Chondrocyte (in vitro differentiated cells): Measurements from ENCODE around the gene OR13C8. TPM values are rescaled to one million over a fixed set of nuclear protein-coding genes. Genes with fewer than 3 reads are reported as not detected.
"Not testable (repeated sequence)": the region's sequence is repeated elsewhere in the genome, so short reads cannot be mapped to it uniquely, and the experiment has no call there.

Experiments
- DNase-seq: peaks from one replicate; pipeline ENCODE4 v3.0.0; 2021; ENCODE audit warnings: mixed read lengths, low spot score
- H3K27ac Mint-ChIP-seq: one replicate; pipeline ENCODE4 v1.8.0; 2021; ENCODE audit warnings: mild to moderate bottlenecking, moderate library complexity, mixed read lengths; ENCODE audit not compliant: unreplicated experiment
- H3K27me3 Mint-ChIP-seq: 2 replicates; pipeline ENCODE4 v1.8.0; 2021; ENCODE audit warnings: low read depth, mixed read lengths
- H3K36me3 Mint-ChIP-seq: 2 replicates; pipeline ENCODE4 v1.8.0; 2021; ENCODE audit warnings: low read depth, mixed read lengths
- H3K4me1 Mint-ChIP-seq: 2 replicates; pipeline ENCODE4 v1.8.0; 2021; ENCODE audit warnings: low read depth, mild to moderate bottlenecking, mixed read lengths
- H3K4me3 Mint-ChIP-seq: one replicate; pipeline ENCODE4 v1.8.0; 2021; ENCODE audit warnings: mild to moderate bottlenecking, moderate library complexity, mixed read lengths; ENCODE audit not compliant: unreplicated experiment
- H3K9me3 Mint-ChIP-seq: 2 replicates; pipeline ENCODE4 v1.8.0; 2021; ENCODE audit warnings: low read depth, mixed read lengths
- CTCF ChIP-seq: fragments of 200-600 bp; sonication (generic); IDR thresholded peaks from 2 replicates; pipeline ENCODE4 v1.5.0; 2021; ENCODE audit warnings: antibody characterized with exemption, mild to moderate bottlenecking, moderate library complexity
- total RNA-seq: library from RNA; stranded (reverse); gene quantifications from 3 replicates; pipeline ENCODE4 v1.2.1, GENCODE V29; 2021

Gene OR13C8
- total RNA-seq, 1 donor from 2014 or later: not detected

DNA sequence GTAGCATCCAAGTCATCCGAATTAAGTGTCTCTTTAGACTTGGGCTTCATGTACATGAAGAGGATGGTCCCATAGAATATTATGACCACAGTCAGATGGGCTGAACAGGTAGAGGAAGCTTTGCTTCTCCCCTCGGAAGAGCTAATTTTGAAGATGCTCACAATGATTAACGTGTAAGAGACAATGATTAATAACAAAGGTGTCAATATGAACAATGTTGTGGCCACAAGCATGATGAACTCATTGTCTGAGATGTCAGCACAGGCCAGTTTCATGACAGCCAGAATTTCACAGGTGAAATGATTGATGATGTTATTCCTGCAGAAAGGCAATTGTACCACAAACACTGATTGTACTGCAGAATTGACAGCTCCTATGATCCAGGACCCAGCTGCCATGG, 35.8 kb downstream of the OR13C8 start:
- H3K27me3 Mint-ChIP-seq: peaks cover 26% of the 10 kb centered on the region
- H3K4me1 Mint-ChIP-seq: no peaks in the 10 kb centered on the region
- no peaks in the 10 kb centered on the region for H3K9me3 Mint-ChIP-seq
- no peak overlapping the region for H3K27ac Mint-ChIP-seq
- no peak for DNase-seq
- TF ChIP-seq CTCF: no peak
- no peak overlapping the region for H3K4me3 Mint-ChIP-seq
- no peaks in the 10 kb centered on the region for H3K36me3 Mint-ChIP-seq

GRCh38 chr9:104605527-104605926, 36.6 kb downstream of the OR13C8 start, which contains the start of gene OR13C2:
Gene OR13C2 (minus strand): TSS chr9:104605627. CDS start chr9:104605627, 0 bp downstream.
- not testable (repeated sequence) for H3K4me1 Mint-ChIP-seq, H3K9me3 Mint-ChIP-seq

GRCh38 chr9:104606152-104606551, 37.2 kb downstream of the OR13C8 start:
- no peaks in the 10 kb centered on the region for H3K4me1 Mint-ChIP-seq
- no peak overlapping the region for H3K27ac Mint-ChIP-seq
- no peak for DNase-seq
- TF ChIP-seq CTCF: no peak
- no peaks in the 10 kb centered on the region for H3K36me3 Mint-ChIP-seq
- H3K27me3 Mint-ChIP-seq: peaks cover 26% of the 10 kb centered on the region
- H3K4me3 Mint-ChIP-seq: no peak overlapping the region
- no peaks in the 10 kb centered on the region for H3K9me3 Mint-ChIP-seq

More at GRCh38 chr9:104605527-104605926, 36.6 kb downstream of the OR13C8 start, which contains the start of gene OR13C2:
- not testable (repeated sequence) for H3K4me3 Mint-ChIP-seq, H3K36me3 Mint-ChIP-seq, H3K27ac Mint-ChIP-seq, DNase-seq
- H3K27me3 Mint-ChIP-seq: peaks cover 26% of the 10 kb centered on the region

GRCh38 chr9:104608336-104608735, 39.4 kb downstream of the OR13C8 start:
- Mint-ChIP-seq H3K27me3 (peaks cover 29% of the 10 kb centered on the region), H3K4me1 (no peaks in the 10 kb centered on the region), H3K9me3 (no peaks in the 10 kb centered on the region), H3K36me3 (no peaks in the 10 kb centered on the region), H3K4me3 (no peak overlapping the region), H3K27ac (no peak overlapping the region)
- DNase-seq: no peak
- peak; percentile 59 for TF ChIP-seq CTCF

DNA sequence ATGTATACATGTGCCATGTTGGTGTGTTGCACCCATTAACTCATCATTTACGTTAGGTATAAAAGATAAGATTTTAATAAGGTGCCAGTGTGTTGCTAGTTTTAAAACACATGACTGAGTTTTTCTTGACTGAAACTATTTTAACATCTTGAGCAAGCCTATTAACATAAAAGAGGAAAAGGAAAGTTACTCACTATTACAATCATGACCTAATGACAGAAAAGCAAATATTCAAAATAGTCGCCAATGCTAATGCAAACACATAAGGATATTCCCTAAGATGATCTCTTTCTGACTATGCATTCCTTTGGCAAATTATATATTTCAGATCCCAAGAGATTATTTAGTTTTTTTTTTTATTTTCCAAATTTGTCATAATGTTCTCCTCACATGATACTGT, 42.2 kb downstream of the OR13C8 start:
- Mint-ChIP-seq H3K4me3 (no peak overlapping the region), H3K9me3 (no peaks in the 10 kb centered on the region)

More for the DNA sequence above, 42.2 kb downstream of the OR13C8 start:
- no peak for TF ChIP-seq CTCF
- Mint-ChIP-seq H3K27ac (no peak overlapping the region), H3K27me3 (peaks cover 12% of the 10 kb centered on the region), H3K4me1 (no peaks in the 10 kb centered on the region), H3K36me3 (no peaks in the 10 kb centered on the region)
- no peak for DNase-seq
